DND-41 (cell line): ENCODE results near the gene GTF2H4.

Source experiments
- ATAC-seq: fragments of 200-7000 bp; cut with Tn5 transposase; 3 replicates; pipeline ENCODE4 v1.9.1; 2021; ENCODE audit warnings: low read depth; ENCODE audit not compliant: insufficient read depth
- DNase-seq: peaks from one replicate; pipeline ENCODE4 v3.0.0-alpha.2; 2020
- H2AFZ ChIP-seq: 2 replicates; pipeline ENCODE4 v1.6.0; 2012; ENCODE audit warnings: low read depth, low read length
- H3K27ac ChIP-seq: 2 replicates; pipeline ENCODE4 v1.5.1; 2012; ENCODE audit warnings: low read length, inconsistent platforms
- H3K27me3 ChIP-seq: fragments of 200-600 bp; sonication (generic); 2 replicates; pipeline ENCODE4 v1.6.0; 2012; ENCODE audit warnings: low read length, mild to moderate bottlenecking, inconsistent platforms; ENCODE audit not compliant: insufficient read depth, poor library complexity
- H3K36me3 ChIP-seq: 2 replicates; pipeline ENCODE4 v1.5.1; 2012; ENCODE audit warnings: low read length, inconsistent platforms; ENCODE audit not compliant: insufficient read depth
- H3K4me1 ChIP-seq: 2 replicates; pipeline ENCODE4 v1.5.1; 2012; ENCODE audit warnings: mild to moderate bottlenecking, low read length; ENCODE audit not compliant: insufficient read depth
- H3K4me2 ChIP-seq: 2 replicates; pipeline ENCODE4 v1.6.0; 2012; ENCODE audit warnings: mild to moderate bottlenecking, moderate library complexity, low read length, inconsistent platforms; ENCODE audit not compliant: insufficient read depth
- H3K4me3 ChIP-seq, 2 experiments: fragments of 200-600 bp in 1 of 2; shearing (Covaris generic) in 1 of 2; 2 replicates each; pipeline ENCODE4 v1.5.1; 2012 to 2016; ENCODE audit warnings: inconsistent platforms in 2 of 2, low read length in 2 of 2, mild to moderate bottlenecking in 2 of 2, low read depth in 1 of 2, moderate library complexity in 1 of 2
- H3K79me2 ChIP-seq: 2 replicates; pipeline ENCODE4 v1.6.0; 2012; ENCODE audit warnings: low read length, inconsistent platforms; ENCODE audit not compliant: insufficient read depth
- H3K9ac ChIP-seq: 2 replicates; pipeline ENCODE4 v1.6.0; 2012; ENCODE audit warnings: low read depth, mild to moderate bottlenecking, inconsistent platforms, low read length, moderate library complexity
- H3K9me3 ChIP-seq: 2 replicates; pipeline ENCODE4 v1.5.1; 2012; ENCODE audit warnings: low read length, moderate library complexity, mild to moderate bottlenecking, inconsistent platforms; ENCODE audit not compliant: insufficient read depth, severe bottlenecking
- H4K20me1 ChIP-seq: 2 replicates; pipeline ENCODE4 v1.6.0; 2012; ENCODE audit warnings: low read length; ENCODE audit not compliant: insufficient read depth
- EZH2 ChIP-seq: IDR thresholded peaks from 3 replicates; pipeline ENCODE4 v1.6.1; 2012; ENCODE audit warnings: borderline replicate concordance, low read depth, mild to moderate bottlenecking, moderate library complexity, low read length, inconsistent platforms; ENCODE audit not compliant: severe bottlenecking
- TF ChIP-seq, protein P1 (sequence below): IDR thresholded peaks from 2 replicates; pipeline ENCODE4 v1.5.1; 2012; ENCODE audit warnings: borderline replicate concordance, low read length, moderate library complexity, mild to moderate bottlenecking; ENCODE audit not compliant: poor library complexity, severe bottlenecking; ENCODE audit errors: extremely low read depth

GTF2H4 gene

GRCh38 chr6:30928677-30929076, 20.7 kb downstream of the GTF2H4 start:
- Histone ChIP-seq H3K79me2 (no peaks in the 10 kb centered on the region), H3K27me3 (no peaks in the 10 kb centered on the region), H3K9me3 (no peaks in the 10 kb centered on the region), H3K4me2 (no peak overlapping the region), H3K4me3 (no peak overlapping the region), H3K4me1 (no peaks in the 10 kb centered on the region), H3K36me3 (peaks cover 33% of the 10 kb centered on the region), H3K27ac (no peak overlapping the region), H3K9ac (no peak overlapping the region), H2AFZ (no peak overlapping the region), H4K20me1 (no peaks in the 10 kb centered on the region)
- no peak for ATAC-seq
- TF ChIP-seq EZH2 = no peak
- TF ChIP-seq, protein P1, sequence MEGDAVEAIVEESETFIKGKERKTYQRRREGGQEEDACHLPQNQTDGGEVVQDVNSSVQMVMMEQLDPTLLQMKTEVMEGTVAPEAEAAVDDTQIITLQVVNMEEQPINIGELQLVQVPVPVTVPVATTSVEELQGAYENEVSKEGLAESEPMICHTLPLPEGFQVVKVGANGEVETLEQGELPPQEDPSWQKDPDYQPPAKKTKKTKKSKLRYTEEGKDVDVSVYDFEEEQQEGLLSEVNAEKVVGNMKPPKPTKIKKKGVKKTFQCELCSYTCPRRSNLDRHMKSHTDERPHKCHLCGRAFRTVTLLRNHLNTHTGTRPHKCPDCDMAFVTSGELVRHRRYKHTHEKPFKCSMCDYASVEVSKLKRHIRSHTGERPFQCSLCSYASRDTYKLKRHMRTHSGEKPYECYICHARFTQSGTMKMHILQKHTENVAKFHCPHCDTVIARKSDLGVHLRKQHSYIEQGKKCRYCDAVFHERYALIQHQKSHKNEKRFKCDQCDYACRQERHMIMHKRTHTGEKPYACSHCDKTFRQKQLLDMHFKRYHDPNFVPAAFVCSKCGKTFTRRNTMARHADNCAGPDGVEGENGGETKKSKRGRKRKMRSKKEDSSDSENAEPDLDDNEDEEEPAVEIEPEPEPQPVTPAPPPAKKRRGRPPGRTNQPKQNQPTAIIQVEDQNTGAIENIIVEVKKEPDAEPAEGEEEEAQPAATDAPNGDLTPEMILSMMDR = no peak
- DNase-seq = no peak

DNA sequence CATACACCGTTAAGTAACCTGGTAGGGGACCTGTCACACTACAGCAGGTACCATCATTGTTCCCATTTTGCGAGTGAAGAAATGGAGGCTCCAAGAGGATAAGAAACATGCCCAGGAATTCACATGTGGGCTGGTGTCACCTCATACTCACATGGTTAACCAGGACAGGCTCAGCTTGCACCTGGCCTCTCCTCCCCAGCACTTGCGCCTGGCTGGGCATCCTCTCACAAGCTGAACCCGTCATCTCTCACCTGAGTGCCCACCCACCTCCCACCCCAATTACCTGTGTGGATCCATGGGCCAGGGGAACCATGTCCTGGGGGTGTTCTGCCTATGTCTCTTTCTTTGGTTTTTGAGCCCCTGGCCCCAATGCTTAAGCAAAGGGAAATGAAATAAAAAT, 22.5 kb downstream of the GTF2H4 start:
- Histone ChIP-seq H3K27me3 (peaks cover 5% of the 10 kb centered on the region), H3K4me1 (no peaks in the 10 kb centered on the region), H3K27ac (no peak overlapping the region), H3K79me2 (no peaks in the 10 kb centered on the region), H3K9me3 (no peaks in the 10 kb centered on the region), H3K9ac (no peak overlapping the region), H3K4me2 (no peak overlapping the region), H4K20me1 (no peaks in the 10 kb centered on the region), H3K36me3 (peaks cover 15% of the 10 kb centered on the region), H2AFZ (no peak overlapping the region), H3K4me3 (no peak overlapping the region)
- DNase-seq (no peak), ATAC-seq (no peak)
- TF ChIP-seq, protein P1 = no peak
- no peak for TF ChIP-seq EZH2

- Histone ChIP-seq H3K27ac (no peak overlapping the region), H3K4me3 (no peak overlapping the region), H3K9me3 (no peaks in the 10 kb centered on the region), H3K4me2 (no peak overlapping the region), H4K20me1 (no peaks in the 10 kb centered on the region), H3K4me1 (no peaks in the 10 kb centered on the region), H2AFZ (no peak overlapping the region), H3K27me3 (peaks cover 5% of the 10 kb centered on the region), H3K9ac (no peak overlapping the region), H3K79me2 (no peaks in the 10 kb centered on the region), H3K36me3 (peaks cover 7% of the 10 kb centered on the region)
- ATAC-seq = no peak
- no peak for DNase-seq
- TF ChIP-seq, protein P1 = no peak
- TF ChIP-seq EZH2 = no peak
These were observed 23.3 kb downstream of the GTF2H4 start for GRCh38 chr6:30931272-30931671.

DNA sequence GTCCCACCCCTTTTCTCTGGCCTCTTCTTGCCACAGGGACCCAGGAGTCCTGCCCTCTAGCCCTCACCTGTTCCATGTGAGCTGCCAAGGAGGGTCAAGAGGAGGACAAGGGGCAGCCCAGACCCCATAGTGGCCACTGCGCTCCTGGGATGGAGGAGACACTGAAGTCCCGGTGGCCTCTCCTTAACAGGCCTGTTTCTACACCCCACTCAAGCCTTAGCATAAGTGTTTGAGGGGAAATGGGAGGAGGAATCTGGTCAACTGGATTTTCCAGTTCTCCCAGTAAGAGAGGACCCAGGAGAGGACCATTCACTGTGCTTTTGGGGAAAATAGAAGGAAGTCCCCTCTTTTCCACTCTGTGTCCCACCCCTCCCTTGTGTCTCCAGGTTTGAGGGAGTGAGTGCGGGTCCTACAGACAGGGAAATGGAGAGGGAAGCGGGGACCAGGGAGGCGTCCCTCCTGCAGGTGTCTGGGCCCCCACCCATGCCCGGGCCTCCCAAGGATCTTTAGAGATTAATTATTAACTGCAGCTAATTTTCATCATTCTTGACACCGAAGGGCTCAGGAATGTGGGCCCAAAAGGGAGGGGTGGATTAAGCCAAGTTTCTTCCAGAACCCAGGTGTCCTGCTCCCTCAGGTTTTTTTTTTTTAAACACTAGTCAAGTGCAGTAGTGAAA, 24.1 kb downstream of the GTF2H4 start, which contains the start of gene SFTA2:
SFTA2 (minus strand) TSS at position 202 of the 677 bp plus-strand sequence; CDS start at position 128, 74 bp downstream.
- H3K4me2 ChIP-seq = no peak within 1 kb of the TSS
- no peaks in the 10 kb centered on the region; the same call in 1 of the 2 replicates for H3K36me3 ChIP-seq
- no peak for ATAC-seq
- no peaks in the 10 kb centered on the region for H3K79me2 ChIP-seq
- no peak within 1 kb of the TSS for H3K9ac ChIP-seq
- no peak for DNase-seq
- H3K4me3 ChIP-seq = no peak within 1 kb of the TSS
- no peak within 1 kb of the TSS for H2AFZ ChIP-seq
- peaks cover 5% of the 10 kb centered on the region for H3K27me3 ChIP-seq
- H4K20me1 ChIP-seq = no peaks in the 10 kb centered on the region
- H3K27ac ChIP-seq = no peak within 1 kb of the TSS
- no peak for TF ChIP-seq EZH2
- TF ChIP-seq, protein P1 = no peak
- no peaks in the 10 kb centered on the region for H3K4me1 ChIP-seq
- H3K9me3 ChIP-seq = no peaks in the 10 kb centered on the region
